Chondrocyte (in vitro differentiated cells): Measurements from ENCODE around the gene CT45A10. TPM values are rescaled to one million over a fixed set of nuclear protein-coding genes. Genes with fewer than 3 reads are reported as not detected.
"Not testable (repeated sequence)": the region's sequence is repeated elsewhere in the genome, so short reads cannot be mapped to it uniquely, and the experiment has no call there.

ENCODE experiments used
- DNase-seq: peaks from one replicate; pipeline ENCODE4 v3.0.0; 2021; ENCODE audit warnings: mixed read lengths, low spot score
- H3K27ac Mint-ChIP-seq: one replicate; pipeline ENCODE4 v1.8.0; 2021; ENCODE audit warnings: mild to moderate bottlenecking, moderate library complexity, mixed read lengths; ENCODE audit not compliant: unreplicated experiment
- H3K27me3 Mint-ChIP-seq: 2 replicates; pipeline ENCODE4 v1.8.0; 2021; ENCODE audit warnings: low read depth, mixed read lengths
- H3K36me3 Mint-ChIP-seq: 2 replicates; pipeline ENCODE4 v1.8.0; 2021; ENCODE audit warnings: low read depth, mixed read lengths
- H3K4me1 Mint-ChIP-seq: 2 replicates; pipeline ENCODE4 v1.8.0; 2021; ENCODE audit warnings: low read depth, mild to moderate bottlenecking, mixed read lengths
- H3K4me3 Mint-ChIP-seq: one replicate; pipeline ENCODE4 v1.8.0; 2021; ENCODE audit warnings: mild to moderate bottlenecking, moderate library complexity, mixed read lengths; ENCODE audit not compliant: unreplicated experiment
- H3K9me3 Mint-ChIP-seq: 2 replicates; pipeline ENCODE4 v1.8.0; 2021; ENCODE audit warnings: low read depth, mixed read lengths
- CTCF ChIP-seq: fragments of 200-600 bp; sonication (generic); IDR thresholded peaks from 2 replicates; pipeline ENCODE4 v1.5.0; 2021; ENCODE audit warnings: antibody characterized with exemption, mild to moderate bottlenecking, moderate library complexity
- total RNA-seq: library from RNA; stranded (reverse); gene quantifications from 3 replicates; pipeline ENCODE4 v1.2.1, GENCODE V29; 2021

The CT45A10 gene
- total RNA-seq, 1 donor from 2014 or later = not detected

- TF ChIP-seq CTCF = no peak
- peaks cover 8% of the 10 kb centered on the region for H3K9me3 Mint-ChIP-seq
- no peak overlapping the region for H3K4me3 Mint-ChIP-seq
- no peaks in the 10 kb centered on the region for H3K36me3 Mint-ChIP-seq
- no peak overlapping the region for H3K27ac Mint-ChIP-seq
- no peaks in the 10 kb centered on the region for H3K4me1 Mint-ChIP-seq
- DNase-seq = no peak
- peaks cover 3% of the 10 kb centered on the region for H3K27me3 Mint-ChIP-seq
Observed at GRCh38 chrX:135914404-135914803, 21.2 kb upstream of the CT45A10 start.

- Mint-ChIP-seq H3K4me1 (no peaks in the 10 kb centered on the region), H3K36me3 (no peaks in the 10 kb centered on the region), H3K9me3 (peaks cover 14% of the 10 kb centered on the region), H3K27ac (no peak overlapping the region), H3K4me3 (no peak overlapping the region), H3K27me3 (no peaks in the 10 kb centered on the region)
- DNase-seq = no peak
- TF ChIP-seq CTCF = no peak
Observed at GRCh38 chrX:135910251-135910650, 17.0 kb upstream of the CT45A10 start.

GRCh38 chrX:135892781-135893180, 463 bp downstream of the CT45A10 start:
- Mint-ChIP-seq H3K27me3 (no peaks in the 10 kb centered on the region), H3K4me3 (no peak overlapping the region), H3K27ac (no peak overlapping the region), H3K36me3 (no peaks in the 10 kb centered on the region), H3K4me1 (no peaks in the 10 kb centered on the region), H3K9me3 (peaks cover 13% of the 10 kb centered on the region)
- no peak for DNase-seq
- TF ChIP-seq CTCF = no peak

- no peak for TF ChIP-seq CTCF
- no peaks in the 10 kb centered on the region for H3K4me1 Mint-ChIP-seq
- DNase-seq = no peak
- H3K27ac Mint-ChIP-seq = no peak overlapping the region
- no peaks in the 10 kb centered on the region for H3K36me3 Mint-ChIP-seq
- H3K27me3 Mint-ChIP-seq = no peaks in the 10 kb centered on the region
- peaks cover 13% of the 10 kb centered on the region for H3K9me3 Mint-ChIP-seq
- no peak overlapping the region for H3K4me3 Mint-ChIP-seq
Observed at GRCh38 chrX:135890087-135890585, 3.1 kb downstream of the CT45A10 start.

- H3K36me3 Mint-ChIP-seq, H3K27me3 Mint-ChIP-seq, H3K9me3 Mint-ChIP-seq, DNase-seq, H3K4me3 Mint-ChIP-seq, H3K27ac Mint-ChIP-seq, H3K4me1 Mint-ChIP-seq: not testable (repeated sequence)
- peak; percentile 40 for TF ChIP-seq CTCF
Observed at GRCh38 chrX:135888976-135889375, 4.3 kb downstream of the CT45A10 start.

GRCh38 chrX:135888230-135888629, 5.0 kb downstream of the CT45A10 start:
- not testable (repeated sequence) for H3K4me3 Mint-ChIP-seq, H3K27ac Mint-ChIP-seq, H3K9me3 Mint-ChIP-seq, H3K36me3 Mint-ChIP-seq, H3K27me3 Mint-ChIP-seq, H3K4me1 Mint-ChIP-seq
- DNase-seq = peak; percentile 96

- not testable (repeated sequence) for H3K36me3 Mint-ChIP-seq, H3K4me3 Mint-ChIP-seq, H3K27ac Mint-ChIP-seq, H3K4me1 Mint-ChIP-seq, H3K9me3 Mint-ChIP-seq, DNase-seq, H3K27me3 Mint-ChIP-seq
Observed at GRCh38 chrX:135882741-135883140, 10.5 kb downstream of the CT45A10 start.

- not testable (repeated sequence) for H3K9me3 Mint-ChIP-seq, H3K4me1 Mint-ChIP-seq, H3K4me3 Mint-ChIP-seq, H3K36me3 Mint-ChIP-seq, H3K27me3 Mint-ChIP-seq, H3K27ac Mint-ChIP-seq, DNase-seq
Observed at GRCh38 chrX:135871712-135872111, 21.5 kb downstream of the CT45A10 start, which contains the start of gene CT45A9. TSS of gene CT45A9 (minus strand) at chrX:135871812. CDS start at chrX:135868061, 3,751 bp downstream.

GRCh38 chrX:135854438-135854837, 38.8 kb downstream of the CT45A10 start, which contains the start of gene CT45A8:
TSS of gene CT45A8 (minus strand) at chrX:135854538. CDS start at chrX:135850783, 3,755 bp downstream.
- not testable (repeated sequence) for DNase-seq, H3K4me1 Mint-ChIP-seq, H3K9me3 Mint-ChIP-seq, H3K36me3 Mint-ChIP-seq, H3K4me3 Mint-ChIP-seq, H3K27me3 Mint-ChIP-seq, H3K27ac Mint-ChIP-seq
